Activated naive CD4-positive, alpha-beta T cell treated with anti-CD3 and anti-CD28 coated beads, Interleukin-2, amount 10 ng/mL, durations not matched to agents 7 days and 5 days (primary cell): ENCODE data around the gene CHEK1.

ENCODE experiments used
- CTCF ChIA-PET: fragments of 350-600 bp; sonication (Branson Sonifier 250); formaldehyde crosslinking; loops from one replicate; lab custom pipeline; 2021; ENCODE audit warnings: antibody characterized with exemption; lab: Charles Lee
- DNase-seq: peaks from one replicate; pipeline ENCODE4 v3.0.0-alpha.2; 2020
- H3K27ac Mint-ChIP-seq: one replicate; pipeline ENCODE4 v1.8.0; 2021; ENCODE audit warnings: mild to moderate bottlenecking, moderate library complexity, mixed read lengths
- H3K27me3 Mint-ChIP-seq: one replicate; pipeline ENCODE4 v1.8.0; 2021; ENCODE audit warnings: mild to moderate bottlenecking, mixed read lengths
- H3K36me3 Mint-ChIP-seq: one replicate; pipeline ENCODE4 v1.8.0; 2021; ENCODE audit warnings: mixed read lengths
- H3K4me1 Mint-ChIP-seq: one replicate; pipeline ENCODE4 v1.8.0; 2021; ENCODE audit warnings: mixed read lengths
- H3K4me3 Mint-ChIP-seq: one replicate; pipeline ENCODE4 v1.8.0; 2021; ENCODE audit warnings: mild to moderate bottlenecking, moderate library complexity, mixed read lengths
- H3K9me3 Mint-ChIP-seq: one replicate; pipeline ENCODE4 v1.8.0; 2021; ENCODE audit warnings: mixed read lengths

CHEK1 gene

DNA sequence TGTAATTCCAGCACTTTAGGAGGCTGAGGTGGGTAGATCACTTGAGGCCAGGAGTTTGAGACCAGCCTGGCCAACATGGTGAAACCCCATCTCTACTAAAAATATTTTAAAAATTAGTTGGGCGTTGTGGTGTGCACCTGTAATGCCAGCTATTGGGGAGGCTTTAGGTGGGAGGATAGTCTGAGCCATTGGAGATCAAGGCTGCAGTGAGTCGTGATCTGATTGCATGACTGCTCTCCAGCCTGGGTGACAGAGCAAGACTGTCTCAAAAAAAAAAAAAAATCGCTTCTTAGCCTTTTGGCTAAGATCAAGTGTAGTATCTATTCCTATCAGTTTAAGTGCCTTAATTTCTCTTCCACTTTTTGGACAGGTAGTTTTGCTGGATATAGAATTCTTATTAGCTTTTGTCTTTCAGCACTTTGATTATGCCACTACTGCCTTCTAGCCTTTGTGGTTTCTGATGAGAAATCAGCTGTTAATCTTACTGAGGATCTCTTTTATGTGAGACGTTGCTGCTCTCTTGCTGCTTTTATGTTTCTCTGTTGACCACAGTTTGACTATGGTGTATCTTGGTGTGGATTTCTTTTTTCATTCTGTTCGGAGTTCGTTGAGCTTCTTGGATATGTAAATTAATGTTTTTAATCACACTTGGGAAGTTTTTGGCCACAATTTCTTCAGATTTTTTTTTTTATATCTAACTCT lies 24.7 kb downstream of the CHEK1 start:
- H3K27ac Mint-ChIP-seq = peak overlapping the region; percentile 90
- CTCF ChIA-PET = no interaction called here

DNA sequence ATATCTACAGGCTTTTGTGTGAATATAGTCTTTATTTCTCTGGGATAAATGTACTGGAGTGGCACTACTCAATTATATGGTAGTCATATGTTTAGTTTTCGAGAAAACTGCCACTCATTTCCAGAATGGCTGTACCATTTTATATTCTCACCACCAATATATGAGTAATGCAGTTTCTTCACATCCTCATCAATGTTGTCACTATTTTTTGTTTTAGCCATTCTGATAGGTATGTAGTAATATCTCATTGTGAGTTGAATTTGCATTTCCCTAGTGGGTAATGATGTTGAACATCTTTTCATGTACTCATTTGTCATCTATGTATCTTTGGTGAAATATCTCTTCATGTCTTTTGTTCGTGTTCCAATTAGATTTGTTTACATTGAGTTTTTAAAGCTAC lies 37.7 kb downstream of the CHEK1 start:
- H3K36me3 Mint-ChIP-seq = peaks cover 55% of the 10 kb centered on the region
- DNase-seq = no peak
- H3K27me3 Mint-ChIP-seq = no peaks in the 10 kb centered on the region
- H3K9me3 Mint-ChIP-seq = peaks cover 2% of the 10 kb centered on the region
- H3K27ac Mint-ChIP-seq = no peak overlapping the region
- CTCF ChIA-PET = no interaction called here
- H3K4me3 Mint-ChIP-seq = no peak overlapping the region
- H3K4me1 Mint-ChIP-seq = peaks cover 9% of the 10 kb centered on the region

More for the DNA sequence above, 24.7 kb downstream of the CHEK1 start:
- H3K9me3 Mint-ChIP-seq = no peaks in the 10 kb centered on the region
- no peak for DNase-seq
- peaks cover 21% of the 10 kb centered on the region for H3K4me1 Mint-ChIP-seq
- H3K27me3 Mint-ChIP-seq = no peaks in the 10 kb centered on the region
- H3K36me3 Mint-ChIP-seq = peaks cover 58% of the 10 kb centered on the region
- H3K4me3 Mint-ChIP-seq = peak overlapping the region; percentile 18

DNA sequence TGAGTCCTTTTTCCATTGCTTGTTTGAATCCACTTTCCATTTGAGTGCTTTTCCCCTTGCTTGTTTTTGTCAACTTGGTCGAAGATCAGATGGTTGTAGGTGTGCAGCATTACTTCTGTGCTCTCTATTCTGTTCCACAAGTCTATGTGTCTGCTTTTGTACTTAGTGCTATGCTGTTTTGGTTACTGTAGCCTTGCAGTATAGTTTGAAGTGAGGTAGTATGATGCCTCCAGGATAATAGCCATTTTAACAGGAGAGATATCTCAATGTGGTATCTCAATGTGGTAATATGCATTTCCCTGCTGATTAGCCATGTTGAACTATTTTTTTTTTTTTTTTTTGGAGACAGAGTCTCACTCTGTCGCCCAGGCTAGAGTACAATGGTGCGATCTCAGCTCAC lies 38.9 kb downstream of the CHEK1 start:
- CTCF ChIA-PET = no interaction called here
- Mint-ChIP-seq H3K27ac (no peak overlapping the region), H3K9me3 (peaks cover 2% of the 10 kb centered on the region), H3K36me3 (peaks cover 58% of the 10 kb centered on the region), H3K4me1 (peaks cover 9% of the 10 kb centered on the region), H3K27me3 (no peaks in the 10 kb centered on the region), H3K4me3 (no peak overlapping the region)
- DNase-seq = no peak

DNA sequence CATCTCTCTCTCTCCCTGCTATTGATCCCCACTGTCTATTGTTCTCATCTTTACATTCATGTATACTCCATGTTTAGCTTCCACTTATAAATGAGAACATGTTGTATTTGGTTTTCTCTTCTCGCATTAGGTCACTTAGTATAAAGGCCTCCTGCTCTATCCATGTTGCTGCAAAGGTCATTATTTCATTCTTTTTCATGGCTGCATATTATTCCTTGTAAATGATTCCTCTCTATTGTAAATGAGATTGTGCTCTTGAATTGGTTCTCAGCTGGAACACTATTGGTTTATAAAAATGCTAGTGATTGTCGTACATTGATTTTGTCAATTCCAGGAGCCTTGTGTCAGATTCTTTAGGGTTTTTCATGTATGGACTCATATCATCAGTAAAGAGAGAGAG lies 42.2 kb downstream of the CHEK1 start:
- H3K4me3 Mint-ChIP-seq = no peak overlapping the region
- peaks cover 2% of the 10 kb centered on the region for H3K9me3 Mint-ChIP-seq
- no peaks in the 10 kb centered on the region for H3K27me3 Mint-ChIP-seq
- CTCF ChIA-PET = no interaction called here
- no peak overlapping the region for H3K27ac Mint-ChIP-seq
- H3K4me1 Mint-ChIP-seq = peaks cover 9% of the 10 kb centered on the region
- DNase-seq = no peak
- H3K36me3 Mint-ChIP-seq = peaks cover 69% of the 10 kb centered on the region

DNA sequence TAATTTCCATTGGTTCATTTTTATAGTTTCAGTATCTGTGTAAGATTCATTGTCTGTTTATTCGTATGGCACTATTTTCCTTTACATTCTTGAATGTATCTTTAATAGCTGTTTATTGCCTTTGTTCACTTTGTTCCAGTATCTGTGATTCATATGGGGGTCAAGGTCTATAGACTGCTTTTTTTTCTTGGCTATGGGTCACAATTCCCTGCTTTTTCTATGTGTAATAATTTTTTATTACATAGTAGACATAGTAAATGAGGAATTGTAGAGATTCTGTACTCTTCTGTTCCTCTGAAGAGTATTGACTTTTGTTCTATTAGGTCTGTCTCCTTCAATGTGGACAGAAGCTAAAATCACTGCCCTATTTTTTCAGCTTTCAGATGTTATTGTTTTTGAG lies 45.2 kb downstream of the CHEK1 start:
- CTCF ChIA-PET = interaction anchor here (1.0 to 3.0 kb wide), 2 partner anchors 9 to 43 kb away, joined by 3 to 11 read pairs; no protein-coding TSS in a partner anchor
- DNase-seq = no peak
- Mint-ChIP-seq H3K4me3 (no peak overlapping the region), H3K27ac (no peak overlapping the region), H3K36me3 (peaks cover 47% of the 10 kb centered on the region), H3K9me3 (no peaks in the 10 kb centered on the region), H3K27me3 (no peaks in the 10 kb centered on the region), H3K4me1 (peaks cover 3% of the 10 kb centered on the region)

DNA sequence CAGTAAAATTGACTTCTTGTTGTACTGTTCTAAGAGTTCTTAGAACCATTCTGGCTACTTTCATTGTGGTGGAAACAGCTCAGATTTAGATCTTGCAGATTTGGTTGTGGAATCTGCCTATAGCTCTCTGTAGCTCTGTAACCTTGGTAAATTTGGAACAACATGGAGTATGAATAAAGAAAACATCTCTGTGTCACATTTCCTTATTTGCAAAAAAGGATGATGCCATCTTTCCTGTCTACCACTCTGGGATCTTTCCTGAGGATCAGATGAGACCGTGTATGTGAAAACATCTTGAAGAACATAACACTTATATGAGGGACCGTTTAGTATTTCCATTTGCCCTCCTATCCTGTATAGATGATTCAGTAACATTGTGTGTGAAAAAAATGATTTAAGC lies 46.6 kb downstream of the CHEK1 start:
- no peak for DNase-seq
- no peaks in the 10 kb centered on the region for H3K4me1 Mint-ChIP-seq
- no peaks in the 10 kb centered on the region for H3K9me3 Mint-ChIP-seq
- no peaks in the 10 kb centered on the region for H3K27me3 Mint-ChIP-seq
- H3K36me3 Mint-ChIP-seq = peaks cover 41% of the 10 kb centered on the region
- no peak overlapping the region for H3K27ac Mint-ChIP-seq
- H3K4me3 Mint-ChIP-seq = no peak overlapping the region
- CTCF ChIA-PET = interaction anchor here (3.0 kb wide), 1 partner anchor 8 kb away, joined by 11 read pairs; no protein-coding TSS in a partner anchor

DNA sequence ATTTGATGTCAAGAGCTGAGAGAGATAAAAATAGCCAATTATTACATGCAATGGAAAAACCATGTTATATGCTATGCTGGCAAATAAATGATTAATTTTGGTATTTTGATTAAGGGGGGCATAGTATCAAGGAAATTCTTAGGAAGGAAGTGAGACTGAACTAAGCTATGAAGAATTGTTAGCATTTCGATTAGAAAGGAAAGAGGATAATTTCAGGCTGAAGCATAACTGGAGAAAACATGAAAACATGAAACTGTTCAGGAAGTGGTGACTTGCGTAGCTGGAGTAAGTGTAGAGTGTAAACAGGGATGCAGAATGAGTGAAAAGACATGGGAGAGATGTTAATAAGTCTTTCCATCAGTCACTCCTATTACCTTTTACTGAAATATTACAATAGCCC lies 49.2 kb downstream of the CHEK1 start:
- Mint-ChIP-seq H3K9me3 (no peaks in the 10 kb centered on the region), H3K36me3 (peaks cover 41% of the 10 kb centered on the region), H3K4me3 (no peak overlapping the region), H3K27me3 (no peaks in the 10 kb centered on the region), H3K4me1 (no peaks in the 10 kb centered on the region), H3K27ac (no peak overlapping the region)
- CTCF ChIA-PET = no interaction called here
- no peak for DNase-seq

DNA sequence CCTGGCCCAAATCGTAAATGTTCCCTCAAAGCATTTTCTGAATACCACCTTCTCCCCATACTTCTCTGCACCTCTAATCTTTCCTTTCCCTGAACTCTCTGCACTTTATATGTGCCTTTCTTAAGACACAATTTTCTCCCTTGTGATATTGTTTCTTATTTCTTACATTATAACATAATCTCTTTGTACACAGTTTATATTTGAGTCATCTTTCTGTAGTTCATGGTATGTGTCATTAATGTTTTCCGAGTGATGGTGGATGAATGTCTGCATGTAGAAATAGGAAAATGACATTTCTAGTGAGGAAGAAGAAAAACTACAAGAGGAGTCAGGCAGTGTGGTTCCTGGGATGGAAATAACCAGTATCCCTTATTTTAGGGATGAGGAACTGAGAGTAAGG lies 50.2 kb downstream of the CHEK1 start:
- DNase-seq = no peak
- H3K9me3 Mint-ChIP-seq = no peaks in the 10 kb centered on the region
- no peak overlapping the region for H3K4me3 Mint-ChIP-seq
- H3K27me3 Mint-ChIP-seq = no peaks in the 10 kb centered on the region
- peaks cover 40% of the 10 kb centered on the region for H3K36me3 Mint-ChIP-seq
- CTCF ChIA-PET = no interaction called here
- no peak overlapping the region for H3K27ac Mint-ChIP-seq
- no peaks in the 10 kb centered on the region for H3K4me1 Mint-ChIP-seq

DNA sequence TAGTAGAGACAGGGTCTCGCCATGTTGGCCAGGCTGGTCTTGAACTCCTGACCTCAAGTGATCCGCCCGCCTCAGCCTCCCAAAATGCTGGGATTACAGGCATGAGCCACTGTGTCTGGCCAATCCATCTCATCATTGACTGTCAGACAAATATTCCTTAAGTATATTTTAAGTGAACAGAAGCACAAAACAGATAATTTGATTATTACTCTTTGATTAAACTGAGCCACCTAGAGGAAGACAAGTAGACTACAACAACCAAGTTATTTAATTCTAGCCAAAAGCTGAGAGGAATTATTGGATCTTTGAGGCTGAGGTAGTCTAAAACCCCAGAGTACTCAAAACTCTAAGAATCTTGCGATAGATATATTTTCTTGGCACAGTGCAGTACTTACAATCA lies 54.4 kb downstream of the CHEK1 start:
- Mint-ChIP-seq H3K4me1 (no peaks in the 10 kb centered on the region), H3K27me3 (no peaks in the 10 kb centered on the region), H3K9me3 (no peaks in the 10 kb centered on the region), H3K27ac (no peak overlapping the region), H3K36me3 (peaks cover 33% of the 10 kb centered on the region), H3K4me3 (no peak overlapping the region)
- no peak for DNase-seq
- CTCF ChIA-PET = interaction anchor here (1.3 to 2.4 kb wide), 2 partner anchors 9 to 28 kb away, joined by 4 to 11 read pairs; no protein-coding TSS in a partner anchor

DNA sequence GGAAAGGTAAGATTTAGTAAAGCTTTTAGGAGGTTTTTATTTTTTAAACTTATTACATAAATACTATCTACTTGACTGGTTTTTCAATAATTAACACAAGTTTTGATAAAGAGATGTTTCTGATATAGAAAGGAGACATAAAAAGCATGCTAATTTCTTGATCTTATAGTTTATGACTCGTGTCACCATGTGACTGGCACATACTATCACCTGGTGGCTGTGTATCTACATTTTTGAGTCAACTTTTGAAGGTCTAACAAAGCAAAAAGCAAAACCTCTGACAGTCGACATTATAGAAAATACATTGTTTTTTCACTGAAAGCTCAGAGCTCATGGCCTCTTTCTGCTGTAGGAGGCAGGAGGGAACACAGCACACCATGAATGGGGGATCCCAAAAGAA lies 54.9 kb downstream of the CHEK1 start:
- Mint-ChIP-seq H3K9me3 (no peaks in the 10 kb centered on the region), H3K27ac (no peak overlapping the region), H3K27me3 (no peaks in the 10 kb centered on the region), H3K4me3 (no peak overlapping the region), H3K4me1 (no peaks in the 10 kb centered on the region), H3K36me3 (peaks cover 33% of the 10 kb centered on the region)
- CTCF ChIA-PET = interaction anchor here (1.3 to 2.4 kb wide), 2 partner anchors 9 to 28 kb away, joined by 4 to 11 read pairs; no protein-coding TSS in a partner anchor
- no peak for DNase-seq

DNA sequence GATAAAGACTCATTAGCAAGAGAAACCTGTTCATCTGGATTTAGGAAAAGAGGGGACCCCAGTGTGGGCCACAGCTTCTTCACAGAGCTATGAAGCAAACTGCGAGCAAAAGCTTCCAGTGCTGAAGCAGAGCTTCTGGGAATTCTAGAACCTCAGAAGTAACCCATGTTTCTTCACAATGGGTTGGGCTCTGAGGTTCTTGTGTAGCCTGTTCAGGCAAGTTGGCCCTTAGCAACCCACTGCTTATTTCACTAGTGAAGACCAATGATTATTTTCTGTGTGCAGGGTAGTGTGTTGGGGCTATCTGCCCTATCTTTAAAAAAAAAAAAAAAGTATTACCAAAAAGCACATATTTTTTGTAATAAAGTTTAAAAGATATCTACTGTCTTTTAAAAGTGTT lies 55.8 kb downstream of the CHEK1 start, which contains the start of gene ACRV1:
TSS of gene ACRV1 (minus strand) at position 101 of the 400 bp plus-strand sequence. CDS start at position 34, 67 bp downstream.
- no peaks in the 10 kb centered on the region for H3K27me3 Mint-ChIP-seq
- DNase-seq = no peak
- CTCF ChIA-PET = interaction anchor here (1.3 to 2.4 kb wide), 2 partner anchors 10 to 22 kb away, joined by 3 to 11 read pairs; no protein-coding TSS in a partner anchor
- peaks cover 33% of the 10 kb centered on the region for H3K36me3 Mint-ChIP-seq
- no peak within 1 kb of the TSS for H3K27ac Mint-ChIP-seq
- H3K4me3 Mint-ChIP-seq = no peak within 1 kb of the TSS
- H3K9me3 Mint-ChIP-seq = no peaks in the 10 kb centered on the region
- H3K4me1 Mint-ChIP-seq = no peaks in the 10 kb centered on the region

DNA sequence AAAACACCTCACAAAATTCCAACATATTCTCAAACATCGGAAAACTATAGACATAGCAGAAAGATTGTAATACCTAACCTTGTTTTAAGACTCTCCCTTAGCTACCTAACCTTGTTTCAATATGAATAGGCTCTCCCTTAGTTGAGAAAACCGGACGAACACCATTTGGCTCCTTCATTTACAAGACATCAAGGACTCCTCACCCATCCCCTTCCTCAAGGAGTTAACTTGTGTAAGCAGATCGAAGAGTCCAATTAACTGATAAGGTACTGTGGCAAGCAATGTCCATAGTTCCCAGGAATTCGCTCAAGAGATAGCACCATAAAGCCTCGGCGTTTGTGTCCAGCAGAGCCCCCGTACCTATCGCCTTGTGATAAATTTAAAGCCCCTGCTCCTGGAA lies 60.3 kb downstream of the CHEK1 start:
- Mint-ChIP-seq H3K9me3 (no peaks in the 10 kb centered on the region), H3K27me3 (no peaks in the 10 kb centered on the region), H3K27ac (no peak overlapping the region), H3K4me1 (no peaks in the 10 kb centered on the region), H3K4me3 (no peak overlapping the region), H3K36me3 (peaks cover 10% of the 10 kb centered on the region)
- DNase-seq = no peak
- CTCF ChIA-PET = no interaction called here

DNA sequence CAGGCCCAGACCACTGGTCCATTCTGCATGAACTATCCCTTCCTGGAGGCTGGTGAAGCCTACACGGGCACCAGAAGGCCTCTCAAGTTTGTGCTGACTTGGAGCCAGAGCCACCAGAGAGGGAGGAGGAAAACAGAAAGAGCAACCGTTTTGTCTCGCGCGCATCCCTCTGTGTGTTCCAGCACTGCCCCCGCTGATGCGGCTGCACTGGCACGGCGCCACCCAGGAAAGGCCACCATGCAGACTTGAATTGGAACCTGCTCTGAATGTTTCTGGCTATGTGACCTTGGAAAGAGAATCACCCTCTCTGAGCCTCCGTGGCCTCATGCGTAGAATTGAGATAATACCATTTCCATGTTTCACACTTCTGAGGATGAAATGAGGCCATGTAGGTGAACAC lies 63.1 kb downstream of the CHEK1 start:
- peaks cover 4% of the 10 kb centered on the region for H3K36me3 Mint-ChIP-seq
- H3K27me3 Mint-ChIP-seq = no peaks in the 10 kb centered on the region
- H3K4me1 Mint-ChIP-seq = no peaks in the 10 kb centered on the region
- no peaks in the 10 kb centered on the region for H3K9me3 Mint-ChIP-seq
- no peak for DNase-seq
- H3K27ac Mint-ChIP-seq = no peak overlapping the region
- CTCF ChIA-PET = no interaction called here
- H3K4me3 Mint-ChIP-seq = no peak overlapping the region

DNA sequence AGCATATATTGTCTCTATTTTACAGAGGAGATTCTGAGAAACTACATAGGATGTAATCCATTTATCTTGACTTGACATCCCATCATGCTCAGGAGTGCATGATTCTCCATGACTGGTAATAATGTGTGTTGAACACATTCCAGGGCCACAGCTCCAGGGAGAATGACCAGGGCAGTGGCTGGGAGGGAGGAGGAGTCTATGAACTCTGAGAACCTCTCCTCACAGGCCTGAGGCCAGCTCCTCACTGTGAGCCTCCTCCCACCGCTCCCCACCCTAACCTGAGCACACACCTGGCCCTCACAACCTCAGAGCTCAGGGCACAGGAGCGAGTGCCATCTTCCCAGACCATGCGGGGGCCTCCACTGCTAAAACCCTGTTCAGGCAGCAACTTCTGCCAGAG lies 63.7 kb downstream of the CHEK1 start:
- Mint-ChIP-seq H3K27ac (no peak overlapping the region), H3K9me3 (no peaks in the 10 kb centered on the region), H3K36me3 (peaks cover 4% of the 10 kb centered on the region), H3K27me3 (no peaks in the 10 kb centered on the region), H3K4me1 (no peaks in the 10 kb centered on the region), H3K4me3 (no peak overlapping the region)
- DNase-seq = no peak
- CTCF ChIA-PET = no interaction called here

DNA sequence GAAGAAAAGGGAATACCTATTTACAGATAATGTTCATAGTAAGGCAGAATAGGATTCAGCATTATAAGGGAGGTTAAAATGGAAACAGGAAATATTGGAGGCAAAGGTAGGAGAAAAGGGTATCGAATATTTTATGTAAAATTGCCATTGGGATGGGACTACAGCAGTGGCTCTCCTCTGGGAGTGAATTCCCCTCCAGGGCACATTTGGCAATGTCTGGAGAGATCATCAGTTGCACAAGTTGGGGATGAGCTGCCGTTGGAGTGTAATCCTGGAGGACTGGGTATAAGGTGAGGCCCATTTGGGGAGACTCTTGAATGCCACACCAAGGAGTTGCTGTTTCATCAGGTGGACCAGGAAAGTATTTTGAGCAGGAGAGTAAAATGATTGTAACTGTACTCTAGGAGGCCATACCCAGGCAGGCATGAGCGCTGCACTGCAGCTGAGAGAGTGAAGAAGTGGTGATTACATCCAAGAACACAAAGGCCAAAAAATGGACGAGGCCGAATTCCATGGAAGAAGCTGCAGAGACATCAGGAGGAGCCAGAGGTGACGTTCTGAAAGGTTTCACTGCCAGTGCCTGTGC lies 64.4 kb downstream of the CHEK1 start:
- Mint-ChIP-seq H3K27ac (no peak overlapping the region), H3K4me3 (no peak overlapping the region), H3K36me3 (peaks cover 2% of the 10 kb centered on the region), H3K4me1 (no peaks in the 10 kb centered on the region), H3K27me3 (peaks cover 3% of the 10 kb centered on the region), H3K9me3 (no peaks in the 10 kb centered on the region)
- no peak for DNase-seq
- CTCF ChIA-PET = no interaction called here
